ENCODE measurements around the gene NACC1.

The NACC1 gene

GRCh38 chr19:13087795-13088537 is 30.1 kb upstream of the NACC1 start:
- no peak for DNase-seq (ENCODE audit: low spot score)

- DNase-seq (ENCODE audit: low spot score) = no peak
Measured at GRCh38 chr19:13089139-13089856, 28.8 kb upstream of the NACC1 start.

GRCh38 chr19:13089857-13090507 is 28.1 kb upstream of the NACC1 start:
- DNase-seq (ENCODE audit: low spot score) = no peak

GRCh38 chr19:13090511-13091231 is 27.4 kb upstream of the NACC1 start:
- no peak for DNase-seq (ENCODE audit: low spot score)

GRCh38 chr19:13091400-13092157 is 26.5 kb upstream of the NACC1 start:
- peak; percentile 86 for DNase-seq (ENCODE audit: low spot score)

GRCh38 chr19:13092158-13092543 is 25.9 kb upstream of the NACC1 start:
- no peak for DNase-seq (ENCODE audit: low spot score)

- DNase-seq (ENCODE audit: low spot score) = no peak
Measured at GRCh38 chr19:13092606-13093235, 25.3 kb upstream of the NACC1 start.

GRCh38 chr19:13093407-13094105 is 24.5 kb upstream of the NACC1 start:
- DNase-seq (ENCODE audit: low spot score) = peak; percentile 89

GRCh38 chr19:13094106-13094504 is 24.0 kb upstream of the NACC1 start:
- no peak for DNase-seq (ENCODE audit: low spot score)

GRCh38 chr19:13094771-13095392 is 23.2 kb upstream of the NACC1 start:
- no peak for DNase-seq (ENCODE audit: low spot score)

GRCh38 chr19:13095393-13095784 is 22.7 kb upstream of the NACC1 start:
- no peak for DNase-seq (ENCODE audit: low spot score)

GRCh38 chr19:13095934-13096927 is 21.8 kb upstream of the NACC1 start:
- DNase-seq (ENCODE audit: low spot score) = no peak

GRCh38 chr19:13097033-13097462 is 21.0 kb upstream of the NACC1 start:
- no peak for DNase-seq (ENCODE audit: low spot score)

GRCh38 chr19:13097463-13098258 is 20.4 kb upstream of the NACC1 start:
- DNase-seq (ENCODE audit: low spot score) = no peak

GRCh38 chr19:13098277-13099072 is 19.6 kb upstream of the NACC1 start:
- no peak for DNase-seq (ENCODE audit: low spot score)

GRCh38 chr19:13099073-13099999 is 18.7 kb upstream of the NACC1 start:
- peak; percentile 67 for DNase-seq (ENCODE audit: low spot score)

Data from left forelimb (tissue), 1 donor.